ENCODE results near the gene OR52E4. TPM values are rescaled to one million over a fixed set of nuclear protein-coding genes. Genes with fewer than 3 reads are reported as not detected.

OR52E4 gene
- total and polyA plus RNA-seq, 2 of the 4 experiments (the other 2 are of a cell fraction): not detected

DNA sequence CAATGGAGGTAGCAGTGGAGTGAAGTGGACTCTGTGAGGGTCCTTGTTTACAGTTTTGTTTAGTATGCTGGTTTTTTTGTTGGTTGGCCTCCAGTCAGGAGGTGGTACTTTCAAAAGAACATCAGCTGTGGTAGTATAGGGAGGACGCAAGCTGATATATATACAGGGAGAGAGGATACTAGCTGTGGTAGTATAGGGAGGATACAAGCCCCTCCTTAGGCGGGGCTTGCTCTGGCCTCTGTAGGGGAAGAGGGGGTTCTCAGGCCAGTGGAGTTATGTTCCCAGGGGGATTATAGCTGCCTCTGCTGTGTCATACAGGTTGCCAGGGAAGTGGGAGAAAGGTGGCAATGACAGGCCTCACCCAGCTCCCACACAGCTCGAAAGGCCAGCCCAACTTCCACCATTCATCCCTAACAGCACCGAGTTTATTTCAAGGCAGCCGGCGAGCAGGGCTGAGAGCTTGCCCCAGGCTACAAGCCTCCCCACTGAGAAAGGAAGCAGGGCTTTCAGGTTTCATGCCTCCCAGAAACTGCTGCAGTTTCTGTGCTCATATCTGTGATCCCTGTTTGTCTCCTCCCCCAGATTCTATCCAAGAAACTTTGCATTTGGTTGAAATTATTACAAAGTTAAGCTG is 49.1 kb upstream of the OR52E4 start:
- Histone ChIP-seq H2BK15ac (ENCODE audit: low read depth, low read length) (no peak overlapping the region), H3K27ac (ENCODE audit: insufficient read depth, low read length) (no peak overlapping the region), H3K4me1 (ENCODE audit: control insufficient read depth, insufficient read depth, low read length) (no peaks in the 10 kb centered on the region), H4K5ac (ENCODE audit: low read depth, low read length) (no peak overlapping the region), H2AFZ (replicated peaks; ENCODE audit: low read length, poor library complexity) (no peak overlapping the region), H4K20me1 (ENCODE audit: insufficient read depth, low read length) (no peaks in the 10 kb centered on the region), H3K18ac (ENCODE audit: low read depth, low read length) (no peak overlapping the region), H3K4ac (ENCODE audit: low read depth, low read length) (no peak overlapping the region), H3K4me2 (ENCODE audit: low read depth, low read length) (no peak overlapping the region), H3K56ac (ENCODE audit: extremely low read depth, insufficient read depth, low read length) (no peak overlapping the region), H3K27me3 (ENCODE audit: control insufficient read depth, insufficient read depth, low read length) (no peaks in the 10 kb centered on the region), H3K23ac (ENCODE audit: low read depth, low read length) (no peak overlapping the region), H3K79me1 (ENCODE audit: low read depth in 1 of 2, low read length in 2 of 2) (no peaks in the 10 kb centered on the region), H2BK5ac (ENCODE audit: low read depth, low read length, poor library complexity, severe bottlenecking) (no peak overlapping the region), H4K91ac (ENCODE audit: insufficient read depth, low read depth, low read length) (no peak overlapping the region), H2AK5ac (ENCODE audit: low read depth, low read length) (no peak overlapping the region), H4K8ac (ENCODE audit: low read depth in 2 of 2, low read length in 2 of 2) (no peak overlapping the region), H3K9me1 (ENCODE audit: insufficient read depth, low read length) (no peaks in the 10 kb centered on the region), H3K36me3 (ENCODE audit: control insufficient read depth, insufficient read depth, low read length) (no peaks in the 10 kb centered on the region), H2BK120ac (ENCODE audit: low read depth, low read length) (no peak overlapping the region), H3K9me3 (ENCODE audit: control insufficient read depth, insufficient read depth, low read length) (no peaks in the 10 kb centered on the region), H2AK9ac (replicated peaks; ENCODE audit: low read depth, low read length, poor library complexity) (no peak overlapping the region), H2BK20ac (ENCODE audit: low read depth, low read length) (no peak overlapping the region), H3K4me3 (ENCODE audit: insufficient read depth, low read depth, low read length) (no peak overlapping the region), H3K14ac (replicated peaks; ENCODE audit: low read depth, low read length) (no peak overlapping the region), H3K9ac (ENCODE audit: low read depth, low read length) (no peak overlapping the region)
- DNase-seq (no peak), ATAC-seq (ENCODE audit: low read depth) (no peak)
- TF ChIP-seq, protein P1, sequence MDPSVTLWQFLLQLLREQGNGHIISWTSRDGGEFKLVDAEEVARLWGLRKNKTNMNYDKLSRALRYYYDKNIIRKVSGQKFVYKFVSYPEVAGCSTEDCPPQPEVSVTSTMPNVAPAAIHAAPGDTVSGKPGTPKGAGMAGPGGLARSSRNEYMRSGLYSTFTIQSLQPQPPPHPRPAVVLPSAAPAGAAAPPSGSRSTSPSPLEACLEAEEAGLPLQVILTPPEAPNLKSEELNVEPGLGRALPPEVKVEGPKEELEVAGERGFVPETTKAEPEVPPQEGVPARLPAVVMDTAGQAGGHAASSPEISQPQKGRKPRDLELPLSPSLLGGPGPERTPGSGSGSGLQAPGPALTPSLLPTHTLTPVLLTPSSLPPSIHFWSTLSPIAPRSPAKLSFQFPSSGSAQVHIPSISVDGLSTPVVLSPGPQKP (IDR thresholded peaks at IDR 0.05; ENCODE audit: borderline replicate concordance, low read depth, low read length): no peak
- TF ChIP-seq SMC3 (IDR thresholded peaks at IDR 0.05; ENCODE audit: low read depth, low read length) (no peak), CHD1 (IDR thresholded peaks at IDR 0.05; ENCODE audit: low read depth, low read length) (no peak), RCOR1 (IDR thresholded peaks at IDR 0.05; ENCODE audit: insufficient replicate concordance, low read length) (no peak), BHLHE40 (IDR thresholded peaks at IDR 0.05; ENCODE audit: low read depth, low read length) (no peak), RFX5 (IDR thresholded peaks at IDR 0.05; ENCODE audit: low read depth, low read length) (no peak), RAD21 (IDR thresholded peaks at IDR 0.05; ENCODE audit: low read length) (no peak), MAFK (IDR thresholded peaks at IDR 0.05; ENCODE audit: low read depth, low read length) (no peak), MXI1 (IDR thresholded peaks at IDR 0.05; ENCODE audit: borderline replicate concordance, low read depth, low read length) (no peak), MAZ (IDR thresholded peaks at IDR 0.05; ENCODE audit: borderline replicate concordance, low read depth, low read length) (no peak), NFE2L2 (IDR thresholded peaks at IDR 0.05; ENCODE audit: low read depth, low read length) (no peak), FOS (IDR thresholded peaks at IDR 0.05; ENCODE audit: low read depth, low read length) (no peak), POLR2A (IDR thresholded peaks at IDR 0.05; ENCODE audit: low read depth, low read length) (no peak), CEBPB (IDR thresholded peaks at IDR 0.05; ENCODE audit: low read depth, low read length) (no peak)
- TF ChIP-seq, protein P2, sequence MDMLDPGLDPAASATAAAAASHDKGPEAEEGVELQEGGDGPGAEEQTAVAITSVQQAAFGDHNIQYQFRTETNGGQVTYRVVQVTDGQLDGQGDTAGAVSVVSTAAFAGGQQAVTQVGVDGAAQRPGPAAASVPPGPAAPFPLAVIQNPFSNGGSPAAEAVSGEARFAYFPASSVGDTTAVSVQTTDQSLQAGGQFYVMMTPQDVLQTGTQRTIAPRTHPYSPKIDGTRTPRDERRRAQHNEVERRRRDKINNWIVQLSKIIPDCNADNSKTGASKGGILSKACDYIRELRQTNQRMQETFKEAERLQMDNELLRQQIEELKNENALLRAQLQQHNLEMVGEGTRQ (IDR thresholded peaks at IDR 0.05; ENCODE audit: low read depth, low read length): no peak
- TF ChIP-seq, protein P3, sequence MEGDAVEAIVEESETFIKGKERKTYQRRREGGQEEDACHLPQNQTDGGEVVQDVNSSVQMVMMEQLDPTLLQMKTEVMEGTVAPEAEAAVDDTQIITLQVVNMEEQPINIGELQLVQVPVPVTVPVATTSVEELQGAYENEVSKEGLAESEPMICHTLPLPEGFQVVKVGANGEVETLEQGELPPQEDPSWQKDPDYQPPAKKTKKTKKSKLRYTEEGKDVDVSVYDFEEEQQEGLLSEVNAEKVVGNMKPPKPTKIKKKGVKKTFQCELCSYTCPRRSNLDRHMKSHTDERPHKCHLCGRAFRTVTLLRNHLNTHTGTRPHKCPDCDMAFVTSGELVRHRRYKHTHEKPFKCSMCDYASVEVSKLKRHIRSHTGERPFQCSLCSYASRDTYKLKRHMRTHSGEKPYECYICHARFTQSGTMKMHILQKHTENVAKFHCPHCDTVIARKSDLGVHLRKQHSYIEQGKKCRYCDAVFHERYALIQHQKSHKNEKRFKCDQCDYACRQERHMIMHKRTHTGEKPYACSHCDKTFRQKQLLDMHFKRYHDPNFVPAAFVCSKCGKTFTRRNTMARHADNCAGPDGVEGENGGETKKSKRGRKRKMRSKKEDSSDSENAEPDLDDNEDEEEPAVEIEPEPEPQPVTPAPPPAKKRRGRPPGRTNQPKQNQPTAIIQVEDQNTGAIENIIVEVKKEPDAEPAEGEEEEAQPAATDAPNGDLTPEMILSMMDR (conservative IDR thresholded peaks at IDR 0.05; ENCODE audit: low read depth, low read length): no peak
- intact Hi-C loops (cut with micrococcal nuclease) (no loop called here), dilution Hi-C loops (cut with HindIII; ENCODE audit: low sequenced_read_pairs, unreplicated experiment) (no loop called here), in situ Hi-C loops (cut with MboI; ENCODE audit: low sequenced_read_pairs) (no loop called here)
- CTCF ChIA-PET: no interaction called here
- no CpG with 5 or more reads among the region's 6 CpGs for WGBS, 2 experiments (ENCODE audit: extremely low coverage in 2 of 2, insufficient read length in 1 of 2)
- BruUV-seq (replicated peaks): no TSS peak
- POLR2A ChIA-PET (ENCODE audit: unreplicated experiment): no interaction called here

Measured in IMR-90 (cell line).